HEK293 (cell line): ENCODE data around the gene LGALS3BP.

Source experiments
- CTCF ChIP-seq: fragments of 450-650 bp; formaldehyde crosslinking; IDR thresholded peaks from 2 replicates; pipeline ENCODE4 v1.5.1; 2016; ENCODE audit warnings: missing biosample characterization, missing genetic modification characterization
- PBX3 ChIP-seq: sonication (generic); formaldehyde crosslinking; IDR thresholded peaks from 2 replicates; pipeline ENCODE4 v1.8.1; 2022; ENCODE audit warnings: mild to moderate bottlenecking, moderate library complexity, missing genetic modification reagents
- ZBTB7A ChIP-seq: fragments of 450-650 bp; formaldehyde crosslinking; IDR thresholded peaks from 2 replicates; pipeline ENCODE4 v1.5.1; 2016; ENCODE audit warnings: low read depth, missing biosample characterization, missing genetic modification characterization
- ZNF133 ChIP-seq: fragments of 450-650 bp; formaldehyde crosslinking; IDR thresholded peaks from 2 replicates; pipeline ENCODE4 v1.5.1; 2016; ENCODE audit warnings: missing biosample characterization, missing genetic modification characterization
- ZNF16 ChIP-seq: fragments of 450-650 bp; formaldehyde crosslinking; IDR thresholded peaks from 2 replicates; pipeline ENCODE4 v1.5.1; 2016; ENCODE audit warnings: low read depth, missing biosample characterization, missing genetic modification characterization
- ZNF223 ChIP-seq: fragments of 450-650 bp; formaldehyde crosslinking; IDR thresholded peaks from 2 replicates; pipeline ENCODE4 v1.5.1; 2016; ENCODE audit warnings: missing biosample characterization, missing genetic modification characterization
- ZNF510 ChIP-seq: fragments of 450-650 bp; formaldehyde crosslinking; IDR thresholded peaks from 2 replicates; pipeline ENCODE4 v1.5.1; 2018; ENCODE audit warnings: mild to moderate bottlenecking, missing genetic modification characterization, missing biosample characterization; ENCODE audit not compliant: insufficient replicate concordance
- ZNF629 ChIP-seq: fragments of 450-650 bp; formaldehyde crosslinking; IDR thresholded peaks from 2 replicates; pipeline ENCODE4 v1.5.1; 2017; ENCODE audit warnings: missing biosample characterization, missing genetic modification characterization
- TF ChIP-seq, protein P1 (sequence below): IDR thresholded peaks from 2 replicates; pipeline ENCODE4 v1.6.1; 2011; ENCODE audit warnings: mild to moderate bottlenecking, low read depth, low read length, borderline replicate concordance

GRCh38 chr17:78973196-78973595 is 6.5 kb downstream of the LGALS3BP start:
- TF ChIP-seq ZNF133 (tag by site-specific recombination), result no peak
- TF ChIP-seq, protein P1, sequence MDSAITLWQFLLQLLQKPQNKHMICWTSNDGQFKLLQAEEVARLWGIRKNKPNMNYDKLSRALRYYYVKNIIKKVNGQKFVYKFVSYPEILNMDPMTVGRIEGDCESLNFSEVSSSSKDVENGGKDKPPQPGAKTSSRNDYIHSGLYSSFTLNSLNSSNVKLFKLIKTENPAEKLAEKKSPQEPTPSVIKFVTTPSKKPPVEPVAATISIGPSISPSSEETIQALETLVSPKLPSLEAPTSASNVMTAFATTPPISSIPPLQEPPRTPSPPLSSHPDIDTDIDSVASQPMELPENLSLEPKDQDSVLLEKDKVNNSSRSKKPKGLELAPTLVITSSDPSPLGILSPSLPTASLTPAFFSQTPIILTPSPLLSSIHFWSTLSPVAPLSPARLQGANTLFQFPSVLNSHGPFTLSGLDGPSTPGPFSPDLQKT, result no peak
- TF ChIP-seq ZNF629 (tag by site-specific recombination), result no peak
- no peak for TF ChIP-seq CTCF (tag by site-specific recombination)
- no peak for TF ChIP-seq PBX3 (CRISPR knock-in tag)
- no peak for TF ChIP-seq ZNF223 (tag by site-specific recombination)
- TF ChIP-seq ZNF510 (tag by site-specific recombination), result no peak
- no peak for TF ChIP-seq ZNF16
- no peak for TF ChIP-seq ZBTB7A (tag by site-specific recombination)
